T-cell (primary cell): ENCODE results near the gene ZNF333. TPM values are rescaled to one million over a fixed set of nuclear protein-coding genes. Genes with fewer than 3 reads are reported as not detected.

Experiments
- ATAC-seq, 4 experiments: fragments of 200-7000 bp in 3 of 4; fragments of 150-1000 bp in 1 of 4; cut with Tn5 transposase; replicated peaks in 1 of 4; 1 replicate in 3 of 4; 2 replicates in 1 of 4; pipeline ENCODE4 v1.10.0; 2021; ENCODE audit warnings: moderate library complexity in 3 of 4, mild to moderate bottlenecking in 2 of 4, moderate number of reproducible peaks in 1 of 4
- CTCF ChIA-PET, 2 donors: fragments of 300-600 bp; sonication (Branson Sonifier 250); formaldehyde crosslinking; loops; one replicate each; lab custom pipeline; 2022; ENCODE audit warnings: antibody characterized with exemption in 2 of 2; lab: Charles Lee
- POLR2A ChIA-PET, 2 donors: fragments of 300-600 bp; sonication (Branson Sonifier 250); formaldehyde crosslinking; loops; one replicate each; lab custom pipeline; 2022; ENCODE audit warnings: antibody characterized with exemption in 2 of 2; lab: Charles Lee
- DNase-seq, 35 experiments: peaks; one replicate each; pipeline versions ENCODE4 v3.0.0 to v3.0.0-alpha.2; 2013 to 2023
- H3K27ac ChIP-seq: one replicate; pipeline ENCODE4 v1.5.1; 2013; ENCODE audit warnings: low read length
- H3K27me3 ChIP-seq, 2 experiments: replicated peaks in 1 of 2; 1 replicate in 1 of 2; 2 replicates in 1 of 2; pipeline versions ENCODE4 v1.6.1 to v1.7.0; 2013; ENCODE audit warnings: low read length in 1 of 2, mixed read lengths in 1 of 2; ENCODE audit not compliant: control insufficient read depth in 2 of 2, insufficient read depth in 2 of 2; ENCODE audit errors: extremely low read depth in 1 of 2
- H3K36me3 ChIP-seq, 2 donors: 1 replicate in 1 of 2; 2 replicates in 1 of 2; pipeline versions ENCODE4 v1.6.1 to v1.7.0; 2013; ENCODE audit warnings: low read length in 1 of 2; ENCODE audit not compliant: control insufficient read depth in 2 of 2, insufficient read depth in 1 of 2; ENCODE audit errors: extremely low read depth in 1 of 2
- H3K4me1 ChIP-seq, 2 experiments: 1 replicate in 1 of 2; 2 replicates in 1 of 2; pipeline versions ENCODE4 v1.6.1 to v1.7.0; 2013; ENCODE audit warnings: low read length in 2 of 2, mixed read lengths in 1 of 2; ENCODE audit not compliant: insufficient read depth in 2 of 2, control insufficient read depth in 1 of 2; ENCODE audit errors: extremely low read depth in 1 of 2
- H3K4me3 ChIP-seq, 2 donors: 1 replicate in 1 of 2; 2 replicates in 1 of 2; pipeline versions ENCODE4 v1.5.1 to v1.7.0; 2013; ENCODE audit warnings: mild to moderate bottlenecking in 2 of 2, low read length in 1 of 2, moderate library complexity in 1 of 2; ENCODE audit not compliant: control insufficient read depth in 1 of 2; ENCODE audit errors: extremely low read depth in 1 of 2
- H3K9me3 ChIP-seq: 2 replicates; pipeline ENCODE4 v1.7.0; 2013
- H3K27ac Mint-ChIP-seq, 2 donors: one replicate each; pipeline ENCODE4 v1.8.0; 2020 to 2021; ENCODE audit warnings: mild to moderate bottlenecking in 2 of 2, mixed read lengths in 2 of 2
- H3K27me3 Mint-ChIP-seq, 2 donors: one replicate each; pipeline ENCODE4 v1.8.0; 2021 to 2022; ENCODE audit warnings: mixed read lengths in 2 of 2
- H3K36me3 Mint-ChIP-seq: one replicate; pipeline ENCODE4 v1.8.0; 2021; ENCODE audit warnings: mixed read lengths
- H3K4me1 Mint-ChIP-seq, 3 donors: one replicate each; pipeline ENCODE4 v1.8.0; 2020 to 2022; ENCODE audit warnings: mixed read lengths in 3 of 3, mild to moderate bottlenecking in 1 of 3
- H3K4me3 Mint-ChIP-seq, 3 donors: one replicate each; pipeline ENCODE4 v1.8.0; 2020 to 2022; ENCODE audit warnings: mild to moderate bottlenecking in 3 of 3, mixed read lengths in 3 of 3, moderate library complexity in 3 of 3
- H3K9me3 Mint-ChIP-seq, 3 donors: one replicate each; pipeline ENCODE4 v1.8.0; 2020 to 2022; ENCODE audit warnings: mixed read lengths in 3 of 3
- WGBS: methylation state at CpG from one replicate; pipeline ENCODE4 v1.1.5; 2013; ENCODE audit warnings: missing lambda C conversion rate; ENCODE audit not compliant: insufficient coverage; 5-methylcytosine and 5-hydroxymethylcytosine counted together
- total RNA-seq, 35 experiments: library from RNA in 6 of 35; stranded (reverse) in 6 of 35; fragments of 120-200 nt in 1 of 35; gene quantifications; one replicate each; pipeline versions ENCODE4 v1.2.1 to v1.2.4 and lab custom pipeline; 2013 to 2026

Gene ZNF333
- total RNA-seq, 5 donors from 2014 or later (not counting 1 experiment from before 2014, with no cell fraction given) = 20.5 to 39.0 (median 30.4) TPM

GRCh38 chr19:14674764-14675163 is 15.1 kb upstream of the ZNF333 start, which contains the start of gene ADGRE3:
ADGRE3 (minus strand) TSS chr19:14674844; CDS start chr19:14674770, 74 bp downstream.
- no peaks in the 10 kb centered on the region for H3K36me3 Mint-ChIP-seq
- Histone ChIP-seq H3K36me3 (no peaks in the 10 kb centered on the region), H3K9me3 (no peaks in the 10 kb centered on the region), H3K27me3 (peaks cover 0 to 13% of the 10 kb centered on the region in 2 experiments), H3K4me3 (no peak within 1 kb of the TSS), H3K4me1 (peaks cover 0 to 7% of the 10 kb centered on the region in 2 experiments), H3K27ac (no peak within 1 kb of the TSS)
- H3K27me3 Mint-ChIP-seq = peaks cover 14 to 29% of the 10 kb centered on the region in 2 donors
- CTCF ChIA-PET = no interaction called here
- ATAC-seq (no peak), DNase-seq (no peak)
- no peak within 1 kb of the TSS for H3K27ac Mint-ChIP-seq
- H3K9me3 Mint-ChIP-seq = peaks cover 0 to 5% (median 4%) of the 10 kb centered on the region in 3 donors
- no peak within 1 kb of the TSS for H3K4me3 Mint-ChIP-seq
- H3K4me1 Mint-ChIP-seq = peaks cover 0 to 22% (median 4%) of the 10 kb centered on the region in 3 donors
- WGBS = 0% methylated on average over 1 of the region's 6 CpGs
- POLR2A ChIA-PET = no interaction called here

- Mint-ChIP-seq H3K4me1 (peaks cover 0 to 19% (median 4%) of the 10 kb centered on the region in 3 donors), H3K27me3 (peaks cover 14 to 16% of the 10 kb centered on the region in 2 donors), H3K36me3 (no peaks in the 10 kb centered on the region), H3K4me3 (no peak overlapping the region), H3K27ac (no peak overlapping the region), H3K9me3 (no peaks in the 10 kb centered on the region)
- Histone ChIP-seq H3K27me3 (peaks cover 0 to 13% of the 10 kb centered on the region in 2 experiments), H3K27ac (no peak overlapping the region), H3K36me3 (no peaks in the 10 kb centered on the region), H3K4me3 (no peak overlapping the region), H3K4me1 (peaks cover 0 to 7% of the 10 kb centered on the region in 2 experiments), H3K9me3 (no peaks in the 10 kb centered on the region)
- POLR2A ChIA-PET = interaction anchor here in 1 of 2 donors (0.9 kb wide), 1 partner anchor 19 kb away, joined by 10 read pairs; no protein-coding TSS in a partner anchor
- 71% methylated on average over 9 of the region's 10 CpGs for WGBS
- CTCF ChIA-PET = interaction anchor here in 1 of 2 donors (1.2 kb wide), 1 partner anchor 10 kb away, joined by 3 read pairs; no protein-coding TSS in a partner anchor
- DNase-seq = no peak
- no peak for ATAC-seq
Measured at GRCh38 chr19:14676762-14677161, 13.1 kb upstream of the ZNF333 start.

- CTCF ChIA-PET = interaction anchor here in 1 of 2 donors (0.5 to 1.2 kb wide), 2 partner anchors 9 to 79 kb away, joined by 3 to 4 read pairs; no protein-coding TSS in a partner anchor
- 60% methylated on average over 3 of the region's 6 CpGs for WGBS
Measured at GRCh38 chr19:14677464-14677863, 12.4 kb upstream of the ZNF333 start.

GRCh38 chr19:14678199-14678598 is 11.6 kb upstream of the ZNF333 start:
- no peak for ATAC-seq
- POLR2A ChIA-PET = no interaction called here
- Mint-ChIP-seq H3K27ac (no peak overlapping the region), H3K27me3 (peaks cover 11 to 13% of the 10 kb centered on the region in 2 donors), H3K9me3 (no peaks in the 10 kb centered on the region), H3K4me1 (peaks cover 0 to 10% (median 5%) of the 10 kb centered on the region in 3 donors), H3K4me3 (no peak overlapping the region), H3K36me3 (no peaks in the 10 kb centered on the region)
- 80% methylated on average over 9 of the region's 9 CpGs for WGBS
- DNase-seq = no peak
- Histone ChIP-seq H3K36me3 (no peaks in the 10 kb centered on the region), H3K27ac (no peak overlapping the region), H3K4me3 (no peak overlapping the region), H3K9me3 (no peaks in the 10 kb centered on the region), H3K27me3 (peaks cover 0 to 13% of the 10 kb centered on the region in 2 experiments), H3K4me1 (peaks cover 0 to 5% of the 10 kb centered on the region in 2 experiments)
- CTCF ChIA-PET = no interaction called here

More at GRCh38 chr19:14677464-14677863, 12.4 kb upstream of the ZNF333 start:
- Mint-ChIP-seq H3K9me3 (no peaks in the 10 kb centered on the region), H3K36me3 (no peaks in the 10 kb centered on the region), H3K4me3 (no peak overlapping the region), H3K4me1 (peaks cover 0 to 13% (median 4%) of the 10 kb centered on the region in 3 donors), H3K27me3 (peaks cover 15 to 16% of the 10 kb centered on the region in 2 donors), H3K27ac (no peak overlapping the region)
- peaks cover 0 to 13% of the 10 kb centered on the region in 2 experiments for H3K27me3 ChIP-seq
- POLR2A ChIA-PET = interaction anchor here in 1 of 2 donors (0.9 kb wide), 1 partner anchor 20 kb away, joined by 10 read pairs; no protein-coding TSS in a partner anchor
- no peaks in the 10 kb centered on the region for H3K9me3 ChIP-seq
- peaks cover 0 to 6% of the 10 kb centered on the region in 2 experiments for H3K4me1 ChIP-seq
- H3K36me3 ChIP-seq = no peaks in the 10 kb centered on the region
- no peak overlapping the region for H3K4me3 ChIP-seq
- ATAC-seq = no peak
- H3K27ac ChIP-seq = no peak overlapping the region
- DNase-seq = no peak

GRCh38 chr19:14682084-14682483 is 7.8 kb upstream of the ZNF333 start:
- DNase-seq (no peak), ATAC-seq (no peak)
- Histone ChIP-seq H3K27me3 (peaks cover 0 to 6% of the 10 kb centered on the region in 2 experiments), H3K36me3 (no peaks in the 10 kb centered on the region), H3K27ac (no peak overlapping the region), H3K4me3 (no peak overlapping the region), H3K4me1 (peaks cover 0 to 3% of the 10 kb centered on the region in 2 experiments), H3K9me3 (no peaks in the 10 kb centered on the region)
- no peaks in the 10 kb centered on the region for H3K9me3 Mint-ChIP-seq
- POLR2A ChIA-PET = no interaction called here
- H3K4me1 Mint-ChIP-seq = peaks cover 2 to 8% (median 5%) of the 10 kb centered on the region in 3 donors
- H3K36me3 Mint-ChIP-seq = no peaks in the 10 kb centered on the region
- CTCF ChIA-PET = no interaction called here
- H3K4me3 Mint-ChIP-seq = no peak overlapping the region
- H3K27ac Mint-ChIP-seq = no peak overlapping the region
- H3K27me3 Mint-ChIP-seq = peaks cover 0 to 4% of the 10 kb centered on the region in 2 donors
- WGBS = no CpG with 5 or more reads among the region's 2 CpGs

GRCh38 chr19:14683439-14683838 is 6.4 kb upstream of the ZNF333 start:
- Mint-ChIP-seq H3K36me3 (no peaks in the 10 kb centered on the region), H3K27ac (no peak overlapping the region), H3K27me3 (peaks cover 0 to 4% of the 10 kb centered on the region in 2 donors), H3K9me3 (no peaks in the 10 kb centered on the region), H3K4me3 (no peak overlapping the region), H3K4me1 (peaks cover 2 to 8% (median 5%) of the 10 kb centered on the region in 3 donors)
- Histone ChIP-seq H3K9me3 (no peaks in the 10 kb centered on the region), H3K36me3 (no peaks in the 10 kb centered on the region), H3K4me1 (peaks cover 0 to 3% of the 10 kb centered on the region in 2 experiments), H3K27me3 (peaks cover 0 to 3% of the 10 kb centered on the region in 2 experiments), H3K27ac (peak overlapping the region; percentile 34), H3K4me3 (no peak overlapping the region)
- POLR2A ChIA-PET = no interaction called here
- 13% methylated on average over 1 of the region's 3 CpGs for WGBS
- peak in 2 of 4 experiments; percentile 39 to 69 for ATAC-seq
- CTCF ChIA-PET = interaction anchor here in 1 of 2 donors (0.8 to 1.3 kb wide), 4 partner anchors 11 to 124 kb away, joined by 3 to 4 read pairs (median 4); partner anchors contain the start of gene NDUFB7
- DNase-seq = peak in 7 of 35 experiments; percentile 6 to 29 (median 13)
